Retinal pigment epithelial cell (primary cell): Measurements from ENCODE around the gene BDH1.

Experiments used
- DNase-seq: peaks from one replicate; pipeline ENCODE4 v3.0.0-alpha.2; 2010; ENCODE audit warnings: low read depth
- H3K4me3 ChIP-seq: 2 replicates; pipeline ENCODE4 v1.5.1; 2011; ENCODE audit warnings: mild to moderate bottlenecking, low read length, control low read depth, moderate library complexity
- CTCF ChIP-seq: conservative IDR thresholded peaks from 2 replicates; pipeline ENCODE4 v1.5.1; 2011; ENCODE audit warnings: low read depth, low read length, control low read depth, inconsistent platforms

Gene BDH1

GRCh38 chr3:197545101-197545500 is 10.7 kb downstream of the BDH1 start:
- no peak overlapping the region for H3K4me3 ChIP-seq
- no peak for DNase-seq
- TF ChIP-seq CTCF, result no peak

- no peak overlapping the region for H3K4me3 ChIP-seq
- no peak for TF ChIP-seq CTCF
- DNase-seq, result no peak
These were observed 12.9 kb downstream of the BDH1 start for GRCh38 chr3:197542741-197543454.

GRCh38 chr3:197541756-197542539 is 13.8 kb downstream of the BDH1 start:
- no peak overlapping the region for H3K4me3 ChIP-seq
- no peak for DNase-seq
- no peak for TF ChIP-seq CTCF

- no peak for DNase-seq
- TF ChIP-seq CTCF, result no peak
- no peak overlapping the region for H3K4me3 ChIP-seq
These were observed 14.8 kb downstream of the BDH1 start for GRCh38 chr3:197540961-197541377.

- TF ChIP-seq CTCF, result no peak
- no peak overlapping the region for H3K4me3 ChIP-seq
- no peak for DNase-seq
These were observed 16.1 kb downstream of the BDH1 start for GRCh38 chr3:197539651-197540051.

- no peak for DNase-seq
- H3K4me3 ChIP-seq, result no peak overlapping the region
- TF ChIP-seq CTCF, result no peak
These were observed 21.6 kb downstream of the BDH1 start for GRCh38 chr3:197533927-197534725.
